Upper lobe of left lung (tissue), 6 donors: ENCODE results near the gene SSBP3. TPM values are rescaled to one million over a fixed set of nuclear protein-coding genes. Genes with fewer than 3 reads are reported as not detected.

Experiments
- ATAC-seq, 2 donors: fragments of 200-7000 bp; cut with Tn5 transposase; one replicate each; pipeline ENCODE4 v1.9.1; 2022; ENCODE audit warnings: mild to moderate bottlenecking in 2 of 2, moderate library complexity in 2 of 2; ENCODE audit not compliant: low FRiP score in 2 of 2
- DNase-seq, 2 donors: peaks; one replicate each; pipeline ENCODE4 v3.0.0-alpha.2; 2019 to 2020
- H3K27ac ChIP-seq, 4 donors: fragments of 200-600 bp; sonication (generic); one replicate each; pipeline ENCODE4 v1.5.1; 2016 to 2019
- H3K27me3 ChIP-seq, 4 donors: fragments of 200-600 bp; sonication (generic); one replicate each; pipeline ENCODE4 v1.5.1; 2017 to 2019
- H3K36me3 ChIP-seq, 4 donors: fragments of 200-600 bp; sonication (generic); one replicate each; pipeline ENCODE4 v1.5.1; 2016 to 2019
- H3K4me1 ChIP-seq, 4 donors: fragments of 200-600 bp; sonication (generic); one replicate each; pipeline ENCODE4 v1.5.1; 2018 to 2019
- H3K4me3 ChIP-seq, 4 donors: fragments of 200-600 bp; sonication (generic); one replicate each; pipeline ENCODE4 v1.5.1; 2017 to 2019; ENCODE audit warnings: mild to moderate bottlenecking in 2 of 4, moderate library complexity in 1 of 4
- H3K9me3 ChIP-seq, 4 donors: fragments of 200-600 bp; sonication (generic); one replicate each; pipeline ENCODE4 v1.5.1; 2018 to 2019
- CTCF ChIP-seq, 6 experiments: fragments of 450-650 bp in 4 of 6; fragments of 200-600 bp in 2 of 6; sonication (generic) in 2 of 6; IDR thresholded peaks; one replicate each; pipeline ENCODE4 v1.5.1; 2016 to 2019; ENCODE audit warnings: antibody characterized with exemption in 6 of 6
- EP300 ChIP-seq, 4 donors: sonication (generic); formaldehyde crosslinking; IDR thresholded peaks; one replicate each; pipeline ENCODE4 v1.5.1; 2017; ENCODE audit warnings: antibody characterized with exemption in 4 of 4, control low read depth in 2 of 4
- POLR2A ChIP-seq, 4 donors: fragments of 450-650 bp; IDR thresholded peaks; one replicate each; pipeline ENCODE4 v1.5.1; 2016 to 2017; ENCODE audit warnings: antibody characterized with exemption in 4 of 4, mild to moderate bottlenecking in 2 of 4
- POLR2AphosphoS5 ChIP-seq, 2 donors: sonication (generic); formaldehyde crosslinking; IDR thresholded peaks; one replicate each; pipeline ENCODE4 v1.5.1; 2017; ENCODE audit warnings: antibody characterized with exemption in 2 of 2
- WGBS, 2 donors: methylation state at CpG; one replicate each; pipeline ENCODE4 v1.1.5; 2017 to 2018; 5-methylcytosine and 5-hydroxymethylcytosine counted together
- total RNA-seq, 6 donors: library from RNA; depleted of rRNA in 4 of 6; stranded (reverse); fragments of >200 nt in 4 of 6; gene quantifications; one replicate each; pipeline versions ENCODE4 v1.1.0 to v1.2.1, GENCODE V29; 2016 to 2021
- donor health status: DM: no; HTN: no; CAD: no; lungs with moderate emphysema.
- donor health status: DM: no; HTN: yes; CAD: no; lungs with severe emphysema.

SSBP3 gene
- total RNA-seq, 6 donors from 2014 or later: 17.8 to 35.6 (median 26.4) TPM

- peak in 1 of 2 donors; percentile 33 for DNase-seq
- TF ChIP-seq EP300 (IDR thresholded peaks at IDR 0.05) (peak in 2 of 4 donors; percentile 49 to 68), POLR2A (IDR thresholded peaks at IDR 0.05) (no peak), CTCF (IDR thresholded peaks at IDR 0.05) (peak in 4 of 6 experiments; percentile 5 to 36 (median 12)), POLR2AphosphoS5 (IDR thresholded peaks at IDR 0.05) (peak; percentile 73 to 80)
These were observed 130.8 kb downstream of the SSBP3 start for GRCh38 chr1:54275349-54275748.

GRCh38 chr1:54274881-54275280 lies 131.3 kb downstream of the SSBP3 start:
- Histone ChIP-seq H3K27me3 (no peaks in the 10 kb centered on the region), H3K4me1 (peaks cover 57 to 62% (median 61%) of the 10 kb centered on the region in 4 donors), H3K36me3 (no peaks in the 10 kb centered on the region), H3K9me3 (no peaks in the 10 kb centered on the region), H3K4me3 (no peak overlapping the region), H3K27ac (peak overlapping the region; percentile 81 to 93 (median 86))
- ATAC-seq: no peak
- DNase-seq: no peak
- 52 to 65% methylated on average over 11 of the region's 11 CpGs for WGBS, 2 donors
- TF ChIP-seq POLR2AphosphoS5 (IDR thresholded peaks at IDR 0.05) (no peak), POLR2A (IDR thresholded peaks at IDR 0.05) (no peak), EP300 (IDR thresholded peaks at IDR 0.05) (no peak), CTCF (IDR thresholded peaks at IDR 0.05) (no peak)

More at GRCh38 chr1:54275349-54275748, 130.8 kb downstream of the SSBP3 start:
- H3K9me3 ChIP-seq: no peaks in the 10 kb centered on the region
- peaks cover 0 to 5% (median 1%) of the 10 kb centered on the region in 4 donors for H3K36me3 ChIP-seq
- ATAC-seq: peak in 1 of 2 donors; percentile 34
- H3K4me3 ChIP-seq: no peak overlapping the region
- H3K27me3 ChIP-seq: no peaks in the 10 kb centered on the region
- H3K4me1 ChIP-seq: peaks cover 57 to 62% (median 61%) of the 10 kb centered on the region in 4 donors
- peak overlapping the region; percentile 81 to 93 (median 86) for H3K27ac ChIP-seq
- WGBS, 2 donors: 52 to 54% methylated on average over 3 of the region's 3 CpGs

- WGBS, 2 donors: 84 to 87% methylated on average over 5 to 8 of the region's 8 CpGs
- H3K9me3 ChIP-seq: no peaks in the 10 kb centered on the region
- peaks cover 57 to 61% (median 59%) of the 10 kb centered on the region in 4 donors for H3K4me1 ChIP-seq
- no peak for TF ChIP-seq EP300 (IDR thresholded peaks at IDR 0.05)
- no peak for TF ChIP-seq POLR2AphosphoS5 (IDR thresholded peaks at IDR 0.05)
- TF ChIP-seq CTCF (IDR thresholded peaks at IDR 0.05): no peak
- no peak for TF ChIP-seq POLR2A (IDR thresholded peaks at IDR 0.05)
- H3K27me3 ChIP-seq: no peaks in the 10 kb centered on the region
- no peak for ATAC-seq
- H3K27ac ChIP-seq: peak overlapping the region; percentile 81 to 93 (median 86)
- no peaks in the 10 kb centered on the region for H3K36me3 ChIP-seq
- H3K4me3 ChIP-seq: no peak overlapping the region
- DNase-seq: no peak
These were observed 131.7 kb downstream of the SSBP3 start for GRCh38 chr1:54274448-54274847.

GRCh38 chr1:54273795-54274163 lies 132.4 kb downstream of the SSBP3 start:
- TF ChIP-seq POLR2A (IDR thresholded peaks at IDR 0.05): no peak
- no peak for TF ChIP-seq EP300 (IDR thresholded peaks at IDR 0.05)
- no peak for TF ChIP-seq CTCF (IDR thresholded peaks at IDR 0.05)
- no peak for TF ChIP-seq POLR2AphosphoS5 (IDR thresholded peaks at IDR 0.05)
- Histone ChIP-seq H3K4me1 (peaks cover 50 to 54% (median 53%) of the 10 kb centered on the region in 4 donors), H3K4me3 (no peak overlapping the region)

More at GRCh38 chr1:54273795-54274163, 132.4 kb downstream of the SSBP3 start:
- ATAC-seq (peak; percentile 1 to 16), DNase-seq (no peak)
- Histone ChIP-seq H3K27ac (peak overlapping the region; percentile 81 to 93 (median 86)), H3K36me3 (no peaks in the 10 kb centered on the region), H3K9me3 (no peaks in the 10 kb centered on the region), H3K27me3 (no peaks in the 10 kb centered on the region)
- 87 to 94% methylated on average over 3 to 5 of the region's 5 CpGs for WGBS, 2 donors
